NB4 (cell line): ENCODE data around the gene UHRF1.

Experiments
- DNase-seq: peaks from one replicate; pipeline ENCODE4 v3.0.0; 2010; ENCODE audit warnings: low read depth
- H3K4me3 ChIP-seq: one replicate; pipeline ENCODE4 v1.5.1; 2011; ENCODE audit warnings: mild to moderate bottlenecking, low read depth, low read length, moderate library complexity
- CTCF ChIP-seq: IDR thresholded peaks from one replicate; pipeline ENCODE4 v1.5.1; 2012; ENCODE audit warnings: low read depth, low read length
- MAX ChIP-seq: IDR thresholded peaks from 2 replicates; pipeline ENCODE4 v1.6.1; 2011; ENCODE audit warnings: low read depth, low read length
- MYC ChIP-seq: IDR thresholded peaks from 2 replicates; pipeline ENCODE4 v1.6.1; 2011; ENCODE audit warnings: low read depth, low read length
- POLR2A ChIP-seq: IDR thresholded peaks from 2 replicates; pipeline ENCODE4 v1.6.1; 2011; ENCODE audit warnings: mild to moderate bottlenecking; ENCODE audit not compliant: insufficient read length; ENCODE audit errors: extremely low read depth

The UHRF1 gene

GRCh38 chr19:4911786-4912672, 2.7 kb downstream of the UHRF1 start:
- peak overlapping the region; percentile 92 for H3K4me3 ChIP-seq
- peak; percentile 49 for DNase-seq
- TF ChIP-seq MAX, result no peak
- peak; percentile 11 for TF ChIP-seq CTCF

- TF ChIP-seq CTCF, result no peak
- no peak overlapping the region for H3K4me3 ChIP-seq
- no peak for DNase-seq
Measured at GRCh38 chr19:4913996-4914735, 4.9 kb downstream of the UHRF1 start.

GRCh38 chr19:4914736-4915501, 5.6 kb downstream of the UHRF1 start:
- no peak overlapping the region for H3K4me3 ChIP-seq
- DNase-seq, result no peak
- TF ChIP-seq MAX, result no peak

- H3K4me3 ChIP-seq, result no peak overlapping the region
- no peak for DNase-seq
- TF ChIP-seq CTCF, result no peak
- no peak for TF ChIP-seq POLR2A
- TF ChIP-seq MAX, result no peak
- TF ChIP-seq MYC, result no peak
Measured at GRCh38 chr19:4916292-4917082, 7.2 kb downstream of the UHRF1 start.

GRCh38 chr19:4922530-4923275, 13.4 kb downstream of the UHRF1 start:
- TF ChIP-seq POLR2A (no peak), MAX (no peak), MYC (no peak), CTCF (no peak)
- no peak for DNase-seq
- no peak overlapping the region for H3K4me3 ChIP-seq
